Esophagus squamous epithelium (tissue), 5 donors: ENCODE measurements around the gene DYRK1A. TPM values are rescaled to one million over a fixed set of nuclear protein-coding genes. Genes with fewer than 3 reads are reported as not detected.

Experiments
- DNase-seq: peaks from one replicate; lab custom pipeline; 2025; lab: John Stamatoyannopoulos, UW
- H3K27ac ChIP-seq, 4 donors: fragments of 200-600 bp; sonication (generic); one replicate each; pipeline ENCODE4 v1.5.1; 2016 to 2019; ENCODE audit warnings: mild to moderate bottlenecking in 1 of 4
- H3K27me3 ChIP-seq, 4 donors: fragments of 200-600 bp; sonication (generic); 1 replicate in 3 of 4; 2 replicates in 1 of 4; pipeline versions ENCODE4 v1.5.1 to v1.6.0; 2017 to 2021; ENCODE audit warnings: antibody characterized with exemption in 1 of 4
- H3K36me3 ChIP-seq, 3 donors: fragments of 200-600 bp; sonication (generic); one replicate each; pipeline ENCODE4 v1.5.1; 2016 to 2019
- H3K4me1 ChIP-seq, 3 donors: fragments of 200-600 bp; sonication (generic); one replicate each; pipeline ENCODE4 v1.5.1; 2017 to 2019
- H3K4me3 ChIP-seq, 4 donors: fragments of 200-600 bp; sonication (generic); 1 replicate in 3 of 4; 2 replicates in 1 of 4; pipeline ENCODE4 v1.5.1; 2016 to 2019; ENCODE audit warnings: mild to moderate bottlenecking in 2 of 4, moderate library complexity in 1 of 4
- H3K9me3 ChIP-seq, 3 donors: fragments of 200-600 bp; sonication (generic); one replicate each; pipeline ENCODE4 v1.5.1; 2016 to 2019
- CTCF ChIP-seq, 6 experiments: fragments of 450-650 bp in 4 of 6; fragments of 200-600 bp in 2 of 6; sonication (generic) in 2 of 6; IDR thresholded peaks; one replicate each; pipeline ENCODE4 v1.5.1; 2016 to 2019; ENCODE audit warnings: antibody characterized with exemption in 6 of 6, mild to moderate bottlenecking in 4 of 6, moderate library complexity in 4 of 6
- POLR2A ChIP-seq, 4 donors: fragments of 450-650 bp; IDR thresholded peaks; one replicate each; pipeline ENCODE4 v1.6.1; 2017; ENCODE audit warnings: antibody characterized with exemption in 4 of 4, mild to moderate bottlenecking in 4 of 4, moderate library complexity in 3 of 4
- WGBS, 2 donors: methylation state at CpG; one replicate each; pipeline ENCODE4 v1.1.5; 2018; 5-methylcytosine and 5-hydroxymethylcytosine counted together
- intact Hi-C: fragments of 100-400 bp; cut with DNase I; formaldehyde crosslinking; loops from one replicate; pipeline ENCODE4 v1.15.0; 2022
- total RNA-seq, 4 donors: library from RNA; depleted of rRNA; stranded (reverse); fragments of >200 nt; gene quantifications; one replicate each; pipeline ENCODE4 v1.1.0, GENCODE V29; 2016
- donor health status: DM: yes; HTN: yes; CAD: no.

The DYRK1A gene
- total RNA-seq, 4 donors from 2014 or later = 37.8 to 61.0 (median 45.4) TPM

- H3K4me1 ChIP-seq = no peaks in the 10 kb centered on the region
- H3K9me3 ChIP-seq = peaks cover 0 to 17% (median 8%) of the 10 kb centered on the region in 3 donors
- H3K36me3 ChIP-seq = no peaks in the 10 kb centered on the region
- DNase-seq = no peak
- intact Hi-C loops = no loop called here
- WGBS, 2 donors = 86 to 87% methylated on average over 4 to 5 of the region's 6 CpGs
- H3K27ac ChIP-seq = no peak overlapping the region
- no peak for TF ChIP-seq CTCF (IDR thresholded peaks at IDR 0.05)
- TF ChIP-seq POLR2A (IDR thresholded peaks at IDR 0.05) = no peak
- no peaks in the 10 kb centered on the region for H3K27me3 ChIP-seq
- H3K4me3 ChIP-seq = no peak overlapping the region
Measured at GRCh38 chr21:37574316-37574715, 207.7 kb downstream of the DYRK1A start.

- WGBS, 2 donors = 80 to 100% methylated on average over 1 to 2 of the region's 7 CpGs
- H3K27ac ChIP-seq = no peak overlapping the region
- DNase-seq = no peak
- intact Hi-C loops = no loop called here
- no peak overlapping the region for H3K4me3 ChIP-seq
- no peak for TF ChIP-seq CTCF (IDR thresholded peaks at IDR 0.05)
- no peak for TF ChIP-seq POLR2A (IDR thresholded peaks at IDR 0.05)
- peaks cover 0 to 22% (median 13%) of the 10 kb centered on the region in 3 donors for H3K9me3 ChIP-seq
- H3K36me3 ChIP-seq = no peaks in the 10 kb centered on the region
- no peaks in the 10 kb centered on the region for H3K4me1 ChIP-seq
- no peaks in the 10 kb centered on the region for H3K27me3 ChIP-seq
Measured at GRCh38 chr21:37574751-37575150, 208.2 kb downstream of the DYRK1A start.

GRCh38 chr21:37575580-37575979 is 209.0 kb downstream of the DYRK1A start:
- H3K27me3 ChIP-seq = no peaks in the 10 kb centered on the region
- no peak for DNase-seq
- H3K27ac ChIP-seq = no peak overlapping the region
- no peak overlapping the region for H3K4me3 ChIP-seq
- H3K36me3 ChIP-seq = no peaks in the 10 kb centered on the region
- intact Hi-C loops = no loop called here
- no peaks in the 10 kb centered on the region for H3K4me1 ChIP-seq
- H3K9me3 ChIP-seq = peaks cover 0 to 22% (median 13%) of the 10 kb centered on the region in 3 donors
- 84 to 92% methylated on average over 10 of the region's 11 CpGs for WGBS, 2 donors
- TF ChIP-seq POLR2A (IDR thresholded peaks at IDR 0.05) = no peak
- TF ChIP-seq CTCF (IDR thresholded peaks at IDR 0.05) = no peak

Other genes starting within 250 kb of the DYRK1A start
- gene VPS26C, start 99.4 kb upstream of the DYRK1A start, total RNA-seq = 10 to 100 TPM; 35.6 to 58.0 (median 44.0) TPM